ENCODE results near the gene FUBP3.

Gene FUBP3

DNA sequence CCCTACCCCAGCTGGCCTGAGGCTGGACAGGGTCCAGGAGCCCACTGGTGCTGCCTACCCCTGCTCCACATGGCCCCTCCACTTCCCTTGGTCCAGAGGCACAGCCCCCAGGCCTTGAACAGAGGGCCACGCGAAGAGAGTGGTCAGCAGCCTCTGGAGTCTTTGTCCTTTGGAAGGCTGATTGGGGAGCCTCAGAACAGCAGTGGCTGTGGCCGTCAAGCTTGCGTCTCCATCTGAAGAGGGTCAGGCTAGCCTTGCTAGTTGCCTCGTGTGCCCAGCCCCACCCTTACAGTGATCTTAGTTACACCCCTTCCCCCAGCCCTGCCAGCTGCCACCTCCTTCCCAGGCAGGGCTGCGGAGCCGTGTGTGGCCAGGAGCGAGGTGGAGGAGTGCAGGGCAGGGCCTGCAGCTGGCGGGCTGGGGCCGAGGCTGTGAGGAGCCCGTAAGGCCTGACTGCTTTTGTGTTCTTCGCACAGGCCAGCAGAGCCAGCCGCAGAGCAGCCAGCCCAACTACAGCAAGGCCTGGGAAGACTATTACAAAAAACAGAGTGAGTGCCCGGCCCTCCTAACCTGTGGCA lies 54.9 kb downstream of the FUBP3 start:
- DNase-seq (ENCODE audit: low read depth) = no peak

DNA sequence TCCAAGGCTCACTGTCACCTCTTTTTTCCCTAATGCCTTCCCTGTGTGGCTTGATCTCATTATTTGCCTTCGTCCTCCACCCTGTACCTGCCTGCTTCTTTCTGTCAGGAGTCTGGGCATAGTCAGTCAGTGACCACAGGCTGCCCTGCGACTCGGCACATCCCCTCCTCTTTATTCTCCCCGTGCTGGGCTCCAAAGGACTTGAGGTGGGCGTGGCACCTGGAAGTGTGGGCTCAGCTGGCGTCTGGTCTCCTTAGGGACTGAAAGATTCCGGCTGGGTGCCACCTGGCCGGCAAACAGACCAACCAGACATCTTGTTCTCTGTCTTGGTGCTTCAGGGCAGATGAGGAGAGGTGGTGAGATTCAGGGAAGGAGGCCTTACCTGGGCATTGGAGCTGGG lies 55.4 kb downstream of the FUBP3 start:
- DNase-seq (ENCODE audit: low read depth) = no peak

DNA sequence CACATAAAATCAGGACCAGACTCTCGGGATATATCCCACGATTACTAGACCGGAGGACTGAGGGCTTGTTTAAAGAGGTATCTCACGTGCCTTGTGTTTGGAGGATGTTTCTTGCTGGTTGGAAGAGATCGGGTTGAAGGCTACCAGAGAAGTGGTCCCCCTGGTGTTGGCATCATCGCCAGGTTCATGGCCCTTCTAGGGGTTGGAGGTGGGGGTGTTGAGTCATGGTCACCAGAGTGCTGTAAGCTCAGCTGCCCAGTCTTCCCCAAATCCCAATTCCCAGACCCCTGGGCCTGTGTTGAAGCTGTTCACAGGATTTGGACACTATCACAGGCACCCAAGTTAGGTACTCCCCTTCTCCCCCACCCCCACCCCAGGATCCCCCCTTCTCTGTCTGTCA lies 55.9 kb downstream of the FUBP3 start:
- DNase-seq (ENCODE audit: low read depth) = no peak

DNA sequence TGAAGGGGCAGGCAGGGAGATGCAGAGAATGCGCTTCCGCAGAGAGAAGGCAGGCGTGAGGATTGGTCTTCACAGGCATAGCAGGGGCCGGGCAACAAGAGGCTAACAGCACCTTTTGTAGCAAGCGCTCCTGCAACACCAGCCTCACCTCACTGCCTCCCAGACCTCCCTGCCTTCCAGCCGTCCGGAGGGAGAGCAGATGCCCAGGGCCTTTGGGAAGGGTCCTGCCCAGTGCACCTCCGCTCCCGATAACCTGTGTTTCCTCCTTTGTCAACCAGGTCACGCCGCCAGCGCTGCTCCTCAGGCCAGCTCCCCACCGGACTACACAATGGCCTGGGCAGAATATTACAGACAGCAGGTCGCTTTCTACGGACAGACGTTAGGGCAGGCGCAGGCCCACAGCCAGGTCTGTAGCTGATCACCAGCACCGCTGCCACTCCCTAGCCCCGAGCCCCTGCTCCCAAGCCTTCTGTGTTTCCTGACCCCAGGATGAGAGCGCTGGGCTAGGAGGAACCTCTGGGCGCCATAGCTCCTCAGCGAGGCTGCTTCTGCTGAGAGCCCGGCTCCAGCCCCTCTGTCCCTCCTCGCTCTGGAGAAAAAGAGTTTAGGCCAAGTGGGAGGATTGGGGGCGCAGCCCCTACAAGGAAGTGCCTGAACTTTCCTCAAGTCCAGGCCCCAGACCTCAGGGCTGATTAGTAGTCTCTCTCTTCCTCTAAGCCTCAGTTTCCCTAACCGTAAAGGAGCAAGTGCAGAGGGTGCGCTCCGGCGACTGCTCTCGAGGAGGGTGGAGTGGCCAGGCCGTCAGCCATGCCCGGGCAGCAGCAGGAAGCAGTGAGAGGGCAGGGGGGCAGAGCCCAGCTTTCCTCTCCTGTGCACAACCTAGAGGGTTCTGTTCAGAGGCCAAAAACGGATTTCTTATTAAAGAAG lies 56.6 kb downstream of the FUBP3 start:
- no peak for DNase-seq (ENCODE audit: low read depth)

DNA sequence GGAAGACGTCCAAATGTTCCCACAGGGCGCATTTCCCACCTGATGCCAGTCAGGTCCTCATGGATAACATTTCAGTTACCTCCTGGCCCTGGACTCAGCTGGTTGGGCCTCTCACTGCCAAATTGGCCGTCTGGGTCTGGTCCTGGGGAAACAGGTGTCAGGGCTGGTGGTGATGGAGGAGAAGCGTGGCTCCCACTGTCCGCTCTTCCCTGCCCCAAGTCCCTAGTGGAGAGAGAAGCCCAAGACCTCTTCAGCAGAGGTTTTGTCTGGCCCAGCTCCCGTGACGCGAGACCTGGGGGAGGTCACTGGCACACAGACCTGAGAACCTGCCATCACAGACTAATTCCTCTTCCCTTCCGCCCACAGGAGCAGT lies 57.3 kb downstream of the FUBP3 start:
- DNase-seq (ENCODE audit: low read depth) = no peak

DNA sequence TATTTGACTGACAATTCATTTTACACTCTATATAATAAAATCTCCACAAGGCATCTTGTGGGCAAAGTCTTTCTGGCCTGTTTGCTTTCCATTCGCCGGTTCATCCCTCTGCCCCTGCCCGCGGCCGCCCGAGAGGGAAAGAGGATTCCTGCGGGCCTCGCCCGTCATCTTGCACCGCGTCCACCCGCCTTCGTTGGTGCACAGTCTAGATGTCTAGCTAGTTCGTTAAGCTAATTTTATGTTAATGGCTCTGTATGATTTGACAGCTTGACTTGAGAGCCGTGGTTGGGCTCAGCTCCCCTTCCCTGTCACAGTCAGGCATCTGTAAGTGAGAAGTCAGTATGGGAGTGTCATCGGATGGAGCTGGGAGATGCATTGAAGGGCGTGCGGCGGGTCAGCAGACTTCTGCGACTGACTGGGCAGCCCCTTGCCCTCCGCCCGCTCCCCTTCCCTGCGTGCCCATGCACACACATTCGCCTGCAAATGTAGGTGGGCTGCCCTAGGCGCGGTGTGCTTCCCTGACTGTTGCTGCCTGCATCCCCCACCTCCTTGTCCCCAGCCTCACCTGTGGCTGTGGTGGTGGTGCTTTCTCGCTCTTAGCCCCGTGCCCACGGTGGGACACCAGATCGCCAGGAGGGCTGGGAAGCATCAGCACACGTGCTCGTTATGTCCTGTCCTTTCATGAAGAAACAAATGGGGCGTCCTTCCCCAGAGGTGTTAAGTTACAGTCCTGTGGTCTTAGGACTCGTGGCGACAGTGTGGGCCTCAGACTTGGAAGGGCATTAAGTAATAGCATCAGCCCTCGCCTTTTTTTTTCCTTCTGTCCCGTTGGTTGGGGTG lies 59.1 kb downstream of the FUBP3 start:
- DNase-seq (ENCODE audit: low read depth) = no peak

DNA sequence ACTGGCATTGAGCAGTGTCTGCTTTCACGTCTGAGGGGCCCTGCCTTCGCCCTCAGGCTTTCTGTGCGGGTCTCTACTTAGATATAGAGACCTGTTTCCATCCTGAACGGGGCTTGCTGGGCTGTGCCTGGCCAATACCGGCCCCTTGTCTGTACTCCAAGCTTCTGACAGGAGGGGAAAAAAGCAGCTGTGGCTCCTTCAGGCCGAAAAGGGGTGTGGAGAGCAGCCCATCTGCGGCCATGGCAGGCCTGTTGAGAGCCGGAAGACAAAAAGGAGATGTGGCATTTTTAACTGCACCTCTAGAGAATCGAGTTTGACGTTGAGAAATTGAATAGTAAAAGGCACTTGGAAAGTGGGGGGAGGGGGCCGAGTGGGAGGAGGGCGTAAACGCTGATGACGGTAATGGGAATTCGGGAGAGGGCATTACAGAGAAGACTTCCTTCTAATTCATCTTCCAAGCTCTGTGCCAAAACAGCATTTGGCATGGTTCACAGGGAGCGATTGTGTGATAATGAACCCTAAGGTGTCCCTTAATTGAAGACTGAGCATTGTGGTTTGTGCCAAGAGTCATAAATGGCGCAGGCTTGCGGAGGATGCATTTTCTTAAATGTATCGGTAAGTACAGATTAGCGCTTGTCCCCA lies 59.9 kb downstream of the FUBP3 start:
- no peak for DNase-seq (ENCODE audit: low read depth)

DNA sequence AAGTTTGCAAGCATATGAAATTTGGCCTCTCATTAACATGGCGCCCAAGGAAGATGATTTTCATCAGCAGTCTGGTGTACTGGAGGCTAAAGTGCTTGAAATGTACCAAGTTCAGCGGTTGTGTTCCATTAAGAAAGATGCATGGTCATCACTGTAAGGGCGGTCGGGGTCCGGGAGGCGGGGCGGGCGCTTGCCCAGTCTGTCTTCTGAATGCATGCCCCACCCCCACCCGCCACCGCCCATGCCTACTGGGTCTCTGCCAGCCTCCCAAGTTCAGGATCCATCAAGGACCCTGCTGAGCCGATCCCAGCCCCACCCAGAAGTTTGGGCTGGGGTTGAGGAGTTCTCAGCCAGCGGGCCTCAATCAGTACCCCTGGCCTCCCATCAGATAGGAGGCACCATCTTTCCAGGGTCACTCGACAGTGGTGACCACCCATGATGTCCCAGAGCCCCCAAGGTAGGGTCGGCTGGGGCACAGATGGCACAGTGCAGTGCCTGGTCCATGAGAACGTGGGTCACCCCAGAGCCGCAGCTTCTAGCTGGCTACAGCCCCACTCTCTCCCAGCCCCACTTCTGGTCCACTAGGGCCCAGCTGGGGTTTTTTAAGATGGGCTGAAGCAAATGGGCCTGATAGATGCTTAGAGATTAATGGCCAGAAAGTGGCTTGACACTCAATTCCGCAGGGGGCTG lies 60.6 kb downstream of the FUBP3 start:
- no peak for DNase-seq (ENCODE audit: low read depth)

DNA sequence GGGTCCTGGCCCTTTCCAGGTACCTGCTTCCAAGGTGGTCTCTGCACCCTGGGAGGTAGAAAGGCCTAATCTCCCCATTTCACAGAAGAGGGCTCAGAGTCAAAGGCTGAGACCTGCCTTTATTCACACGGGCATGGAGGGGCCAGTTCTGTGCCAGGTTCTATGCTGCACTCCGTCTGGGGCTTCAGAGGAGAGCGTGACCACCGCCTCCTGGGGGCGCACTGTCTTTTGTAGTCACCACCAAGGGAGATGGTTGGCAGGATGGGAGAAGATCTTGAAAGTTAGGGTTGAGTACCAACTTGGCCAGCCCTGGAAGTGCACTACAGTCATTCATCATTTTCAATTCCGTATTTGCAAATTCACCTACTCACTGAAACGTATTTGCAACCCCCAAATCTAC lies 61.3 kb downstream of the FUBP3 start:
- no peak for DNase-seq (ENCODE audit: low read depth)

DNA sequence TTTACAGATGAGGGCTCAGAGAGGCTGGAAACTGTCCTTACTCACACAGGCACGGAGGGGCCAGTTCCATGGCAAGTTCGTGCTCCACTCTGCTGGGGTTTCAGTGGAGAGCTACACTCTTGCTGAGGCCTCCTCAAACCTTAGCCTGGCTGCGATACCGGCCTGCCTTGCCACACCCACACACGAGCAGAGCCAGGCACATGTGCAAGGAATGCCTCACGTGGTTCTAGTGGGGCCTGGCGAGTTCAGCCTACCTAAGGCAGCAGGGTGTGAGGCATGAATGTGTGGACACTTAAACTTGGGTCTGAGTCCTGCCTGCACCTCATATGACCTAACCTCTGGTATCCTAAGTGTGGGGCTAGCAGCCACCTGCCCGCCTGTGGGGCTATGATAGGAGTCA lies 63.5 kb downstream of the FUBP3 start:
- no peak for DNase-seq (ENCODE audit: low read depth)

DNA sequence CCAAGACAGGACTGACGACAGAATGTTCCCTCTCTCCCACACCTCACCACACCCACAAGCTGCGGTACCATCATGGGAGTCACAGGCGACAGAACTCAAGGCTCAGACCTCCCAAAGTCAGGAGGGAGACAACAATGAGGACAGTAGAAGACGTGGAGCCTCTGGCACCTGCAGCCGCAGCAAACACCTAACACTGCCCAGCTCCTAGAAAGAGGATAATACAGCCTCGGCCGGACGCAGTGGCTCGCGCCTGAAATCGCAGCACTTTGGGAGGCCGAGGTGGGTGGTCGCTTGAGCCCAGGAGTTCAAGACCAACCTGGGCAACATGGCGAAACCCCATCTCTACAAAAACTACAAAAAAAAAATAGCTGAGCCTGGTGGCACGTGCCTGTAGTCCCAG lies 71.8 kb downstream of the FUBP3 start:
- DNase-seq (ENCODE audit: low read depth) = no peak

DNA sequence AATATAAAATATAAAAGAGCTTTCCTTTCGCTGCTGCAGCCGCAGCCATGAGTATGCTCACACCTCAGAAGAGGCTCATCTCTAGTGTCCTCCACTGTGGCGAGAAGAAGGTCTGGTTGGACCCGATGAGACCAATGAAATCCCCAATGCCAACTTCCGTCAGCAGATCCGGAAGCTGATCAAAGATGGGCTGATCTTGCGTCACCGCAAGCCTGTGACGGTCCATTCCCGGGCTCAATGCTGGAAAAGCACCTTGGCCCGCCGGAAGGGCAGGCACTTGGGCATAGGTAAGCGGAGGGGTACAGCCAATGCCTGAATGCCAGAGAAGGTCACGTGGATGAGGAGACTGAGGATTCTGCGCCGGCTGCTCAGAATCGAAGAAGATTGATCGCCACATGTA lies 72.4 kb downstream of the FUBP3 start:
- no peak for DNase-seq (ENCODE audit: low read depth)

DNA sequence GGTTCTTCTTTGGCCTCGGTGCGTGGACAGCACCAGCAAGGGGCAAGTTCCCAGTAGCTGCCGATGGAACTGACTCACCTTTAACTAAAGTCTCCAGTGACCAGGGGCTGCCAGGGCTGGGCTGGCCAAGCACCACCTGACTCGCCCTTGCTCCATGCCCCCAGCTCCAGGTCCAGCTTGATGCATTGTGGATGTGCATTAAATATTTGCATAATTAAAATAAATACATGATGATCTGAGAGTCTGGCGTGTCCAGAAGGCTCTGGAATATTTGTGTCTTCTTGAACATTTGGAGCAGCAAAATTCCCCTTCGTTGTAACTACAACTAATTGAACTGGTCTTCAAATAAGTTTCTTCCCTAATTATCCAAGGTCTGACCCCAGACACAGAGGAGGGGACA lies 75.5 kb downstream of the FUBP3 start:
- DNase-seq (ENCODE audit: low read depth) = no peak

DNA sequence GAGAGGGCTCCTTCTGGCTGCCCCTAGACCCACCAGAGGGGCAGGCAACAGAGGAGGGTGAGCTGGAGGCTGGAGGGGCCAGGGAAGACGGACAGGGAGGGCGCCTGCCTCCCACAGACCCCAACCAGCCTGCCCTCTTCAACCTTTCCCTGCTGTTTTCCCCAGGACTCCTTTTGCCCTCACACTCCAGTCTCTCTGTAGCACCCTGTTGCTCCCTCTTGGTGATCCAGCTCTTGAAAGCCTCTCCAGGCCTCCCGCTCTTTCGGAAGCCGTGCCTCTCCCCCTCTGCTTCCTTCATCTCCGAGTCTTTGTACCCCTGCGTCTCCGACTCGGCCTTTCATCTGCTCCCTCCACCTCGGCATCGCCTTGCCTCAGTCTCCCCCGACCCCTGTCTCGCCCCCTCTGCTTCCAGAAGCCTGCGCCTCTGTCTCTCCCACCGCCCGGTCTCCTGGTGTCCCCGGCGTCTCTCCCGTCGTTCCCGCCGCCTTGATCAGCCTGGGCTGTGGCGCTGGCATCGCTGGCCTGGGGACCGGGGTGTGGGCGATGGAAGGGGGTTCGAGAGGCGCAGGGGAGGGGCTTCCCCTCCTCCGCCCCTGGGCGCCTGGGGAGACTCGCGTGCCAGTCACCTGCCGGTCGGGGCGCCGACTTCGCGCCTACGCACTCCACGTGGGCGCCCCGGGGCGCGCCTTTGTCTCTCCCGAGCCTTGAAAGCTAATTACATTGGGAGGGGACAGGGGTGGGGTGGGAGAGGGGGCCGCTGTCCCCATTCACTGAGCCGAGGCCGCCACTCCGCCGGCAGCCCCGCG lies 79.7 kb downstream of the FUBP3 start:
- no peak for DNase-seq (ENCODE audit: low read depth)

DNA sequence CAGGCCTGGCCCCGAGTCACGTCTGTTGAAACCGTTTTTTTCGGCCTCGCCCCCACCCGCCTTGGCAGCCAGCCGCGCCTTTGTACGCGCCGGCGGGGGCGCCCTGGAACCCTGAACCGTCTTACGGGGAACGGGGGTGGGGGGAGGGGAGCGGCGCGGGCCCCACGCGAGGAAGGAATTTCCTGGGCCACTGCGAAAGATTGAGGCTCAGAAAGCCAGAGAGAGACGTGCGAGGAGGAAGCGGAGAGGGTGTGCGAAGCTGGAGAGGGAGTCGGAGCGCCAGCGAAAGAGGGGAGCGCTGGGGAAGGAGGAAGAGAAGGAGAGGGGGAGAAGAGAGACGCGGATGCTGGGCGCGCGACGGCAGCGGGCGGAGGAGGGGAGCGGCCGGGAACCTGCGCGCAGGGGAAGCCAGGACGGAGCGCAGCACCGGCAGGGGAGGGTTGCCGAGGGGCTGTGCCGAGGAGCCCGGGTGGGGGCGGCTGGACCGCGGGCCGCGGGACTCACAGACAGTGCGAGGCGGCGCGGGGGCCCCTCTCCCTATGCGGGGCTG lies 80.4 kb downstream of the FUBP3 start:
- DNase-seq (ENCODE audit: low read depth) = no peak

DNA sequence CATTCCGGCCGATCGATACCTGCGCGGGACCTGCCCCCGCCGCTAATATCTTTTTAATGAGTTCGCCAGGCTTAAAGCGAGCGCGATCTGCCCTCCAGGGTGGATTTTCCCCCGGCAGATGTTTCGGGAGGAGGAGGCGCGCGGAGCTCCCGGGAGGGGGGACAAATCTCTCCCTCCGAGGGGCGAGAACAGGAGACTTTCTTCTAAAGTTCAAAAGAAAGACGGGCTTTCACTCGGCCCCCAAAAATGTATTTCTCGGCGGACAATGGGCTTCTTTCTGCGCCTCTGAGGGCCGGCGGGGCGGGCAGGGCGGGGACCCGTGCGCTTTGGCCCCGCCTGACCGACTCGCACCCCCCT lies 80.9 kb downstream of the FUBP3 start:
- DNase-seq (ENCODE audit: low read depth) = no peak

DNA sequence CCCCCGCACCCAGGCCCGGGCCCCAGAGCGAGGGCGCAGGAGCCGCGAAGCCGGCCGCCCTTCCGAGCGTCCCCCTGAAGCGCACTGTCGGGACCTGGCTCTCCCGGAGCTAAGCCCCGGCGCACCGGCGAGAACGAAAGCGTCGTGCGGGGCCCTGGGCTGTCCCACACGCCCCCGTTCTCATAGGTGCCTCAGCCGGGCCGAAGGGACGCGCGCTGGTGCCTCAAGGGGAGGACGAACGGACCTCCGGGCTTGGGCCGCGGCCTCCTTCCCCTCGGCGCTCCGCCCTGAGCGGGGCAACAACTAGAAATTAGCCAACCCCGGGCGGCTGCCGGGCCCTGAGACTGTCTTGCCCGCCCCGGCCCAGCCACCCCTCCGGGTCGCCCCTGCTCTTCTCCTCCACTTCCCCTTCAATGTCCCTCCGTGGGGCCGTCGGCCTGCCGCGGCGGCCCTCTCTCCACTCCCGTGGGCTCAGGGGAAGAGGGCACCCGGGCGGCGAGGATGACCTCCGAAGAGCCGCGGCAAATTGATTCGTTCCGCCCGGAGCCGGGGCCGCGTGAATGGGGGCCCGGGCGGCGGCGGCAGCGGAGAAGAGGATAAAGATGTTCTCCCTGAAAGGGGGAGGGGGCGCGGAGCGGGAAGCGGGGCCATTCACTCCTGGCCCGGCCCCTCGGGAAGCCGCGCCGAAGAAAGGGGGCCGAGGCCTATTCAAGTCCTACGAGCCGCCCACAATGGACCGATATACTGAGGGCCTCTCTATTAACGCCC lies 81.5 kb downstream of the FUBP3 start:
- no peak for DNase-seq (ENCODE audit: low read depth)

DNA sequence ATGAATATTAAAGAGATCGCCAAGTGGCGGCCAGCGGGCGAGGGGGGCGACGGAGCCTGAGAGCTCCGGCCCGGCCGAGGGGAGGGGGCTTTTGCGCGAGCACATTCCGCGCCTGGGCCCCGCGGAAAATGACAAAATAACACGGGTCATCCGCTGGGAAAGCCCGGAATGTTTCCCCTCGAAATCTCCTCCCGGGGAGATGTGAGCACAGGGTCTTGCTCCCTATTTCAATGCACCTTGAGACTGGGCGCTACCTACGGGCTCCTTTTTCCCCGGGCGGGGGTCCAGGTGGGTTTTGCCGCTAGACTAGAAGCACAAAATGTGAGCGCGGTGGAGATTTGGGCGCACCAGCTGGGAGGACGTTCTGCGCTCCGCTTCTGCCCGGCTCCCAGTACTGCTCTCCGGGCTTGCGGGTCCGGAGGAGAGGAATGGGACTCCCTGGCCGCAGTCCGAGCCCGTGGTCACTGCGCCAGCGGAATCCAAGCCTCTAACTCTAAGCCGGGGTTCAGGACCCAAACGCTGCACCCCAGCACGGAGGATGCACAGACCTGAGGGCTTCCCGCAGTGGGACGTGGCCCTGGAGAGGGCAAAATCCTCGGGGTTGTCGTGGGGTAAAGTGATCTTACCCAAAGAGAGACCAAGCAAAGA lies 82.2 kb downstream of the FUBP3 start:
- DNase-seq (ENCODE audit: low read depth) = no peak
